GM19351 (cell line): ENCODE measurements around the gene CREBZF.

Source experiments
- ATAC-seq: cut with Tn5 transposase; IDR thresholded peaks from one replicate; pipeline ENCODE4 v1.9.1; 2021; ENCODE audit warnings: mild to moderate bottlenecking, moderate library complexity; ENCODE audit not compliant: unreplicated experiment

The CREBZF gene

GRCh38 chr11:85664615-85665481 lies at the start of gene CREBZF:
CREBZF (minus strand) TSS chr11:85665129; CDS start chr11:85664875, 254 bp downstream.
- ATAC-seq = peak; percentile 85

DNA sequence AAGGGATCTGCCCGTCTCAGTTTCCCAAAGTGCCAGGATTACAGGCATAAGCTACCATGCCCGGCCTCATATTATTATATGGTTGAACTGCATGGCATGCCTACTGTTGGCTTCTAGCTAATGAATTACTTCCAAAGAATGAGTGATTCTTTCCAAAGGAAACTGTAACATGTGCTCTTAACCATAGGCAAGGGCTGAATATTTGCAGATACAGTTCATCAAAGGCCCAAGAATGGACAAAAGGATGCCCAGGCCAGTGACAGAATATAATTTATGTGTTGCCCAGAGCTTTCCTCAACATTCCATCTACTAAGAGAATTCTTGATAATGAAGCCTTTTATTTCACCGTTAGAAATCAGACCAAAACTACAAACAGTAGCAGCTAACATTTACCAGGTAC lies 48.0 kb upstream of the CREBZF start:
- no peak for ATAC-seq

DNA sequence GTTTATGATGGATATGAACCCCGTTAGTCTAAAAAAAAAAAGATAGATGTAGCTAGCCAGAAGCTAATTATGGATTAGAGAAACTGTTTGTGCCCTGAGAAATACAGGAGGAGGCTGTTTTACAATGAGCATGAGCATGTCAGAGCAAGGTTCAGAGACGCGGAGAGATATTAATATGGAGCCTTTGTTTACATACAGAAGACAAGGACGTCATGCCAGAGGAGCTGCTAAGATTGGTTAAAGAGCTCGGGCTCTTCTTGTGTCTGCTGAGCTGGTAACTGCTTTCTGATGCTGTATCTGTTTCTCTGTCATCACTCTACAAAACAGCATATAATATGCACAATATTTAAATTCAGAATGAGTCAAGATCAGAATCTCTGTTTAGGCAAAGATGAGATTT lies 46.0 kb upstream of the CREBZF start:
- ATAC-seq = no peak

GRCh38 chr11:85709941-85710702 lies 45.2 kb upstream of the CREBZF start:
- no peak for ATAC-seq

DNA sequence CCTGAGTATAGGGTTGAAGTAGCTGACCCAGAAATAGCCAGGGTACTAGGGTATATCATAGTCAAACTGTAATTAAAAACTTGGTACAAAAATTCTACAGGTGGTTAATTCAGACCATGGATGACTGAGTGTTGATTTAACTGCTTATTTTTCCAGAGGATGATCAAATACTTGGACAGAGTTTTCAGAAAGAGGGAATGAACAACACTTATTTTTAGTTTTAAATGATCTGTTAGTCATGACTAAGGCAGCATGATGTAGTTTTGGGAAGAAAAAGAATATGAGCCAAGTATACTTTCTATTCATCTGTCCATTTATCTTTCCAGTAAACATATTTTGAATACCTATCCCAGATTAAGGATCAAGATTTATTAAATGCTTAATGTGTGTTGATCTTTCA lies 40.9 kb upstream of the CREBZF start:
- no peak for ATAC-seq

- ATAC-seq = no peak
These were observed 40.0 kb upstream of the CREBZF start for GRCh38 chr11:85704967-85705366.

DNA sequence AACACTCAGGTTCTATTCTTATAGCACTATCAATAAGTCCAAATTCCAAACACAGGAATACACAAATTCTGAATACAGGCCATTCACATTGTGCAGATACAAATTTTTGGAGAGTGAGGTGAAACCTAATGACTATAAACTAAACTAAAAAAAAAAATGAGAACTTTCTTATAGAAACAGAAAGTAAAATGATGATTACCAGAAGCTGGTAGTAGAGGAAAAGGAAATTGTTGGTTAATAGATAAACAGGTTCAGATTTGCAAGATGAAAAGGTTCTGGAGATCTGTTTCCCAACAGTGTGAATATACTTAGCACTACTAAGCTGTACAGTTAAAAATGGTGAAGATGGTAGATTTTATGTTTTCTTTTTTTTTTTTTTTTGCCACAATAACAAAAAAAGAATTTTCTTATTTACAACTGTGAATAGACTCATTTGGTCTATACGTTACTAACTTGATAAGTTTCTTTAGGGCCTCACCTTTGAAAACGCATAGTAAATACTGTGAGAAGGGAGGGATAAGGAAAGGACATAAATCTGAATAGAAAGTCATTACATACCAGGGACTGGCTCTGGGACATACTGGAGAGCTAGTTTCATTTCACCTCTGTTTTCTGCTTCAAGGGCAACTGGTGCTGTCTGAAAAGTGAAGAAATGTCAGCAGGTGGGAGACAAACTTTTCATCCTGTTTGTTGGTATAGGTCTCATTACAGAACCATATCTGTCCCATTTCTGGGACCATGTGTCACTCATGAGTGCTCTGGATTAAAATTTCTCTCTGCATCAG lies 35.2 kb upstream of the CREBZF start:
- peak; percentile 85 for ATAC-seq

DNA sequence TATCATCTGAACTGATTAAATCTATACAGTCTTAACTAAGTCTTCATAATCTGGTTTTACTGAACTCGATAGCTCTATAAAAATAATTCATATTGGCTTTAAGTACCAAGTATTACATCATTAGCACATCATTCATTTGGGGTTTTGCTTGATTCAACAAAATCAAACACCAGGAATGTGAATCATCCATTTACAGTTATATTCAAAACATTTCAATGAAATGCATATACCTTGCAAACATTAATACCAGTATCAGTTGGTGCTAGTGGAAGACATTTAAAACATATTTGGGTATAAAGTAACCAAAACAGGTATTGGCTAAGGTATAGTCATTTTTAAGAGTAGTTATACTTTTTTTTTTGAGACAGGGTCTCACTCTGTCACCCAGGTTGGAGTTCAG lies 33.3 kb upstream of the CREBZF start:
- no peak for ATAC-seq

DNA sequence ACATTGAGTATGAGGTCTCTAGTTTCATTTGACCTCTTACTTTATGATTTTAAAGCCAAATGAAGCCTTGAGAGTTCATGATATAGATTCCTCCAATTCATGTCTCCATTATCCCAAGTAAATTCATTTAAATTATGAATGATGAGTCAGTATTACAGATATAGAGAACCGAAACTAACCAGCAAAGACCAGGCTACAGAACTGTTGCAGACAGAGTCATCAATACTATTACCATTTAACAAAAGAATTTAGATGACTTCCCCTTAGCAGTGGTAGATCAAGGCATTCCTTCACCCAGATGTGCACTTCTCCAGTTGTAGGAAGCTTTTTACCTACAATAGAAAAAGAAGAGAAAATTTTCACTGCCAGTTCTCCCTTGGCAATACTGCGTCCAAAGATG lies 32.8 kb upstream of the CREBZF start:
- ATAC-seq = no peak

DNA sequence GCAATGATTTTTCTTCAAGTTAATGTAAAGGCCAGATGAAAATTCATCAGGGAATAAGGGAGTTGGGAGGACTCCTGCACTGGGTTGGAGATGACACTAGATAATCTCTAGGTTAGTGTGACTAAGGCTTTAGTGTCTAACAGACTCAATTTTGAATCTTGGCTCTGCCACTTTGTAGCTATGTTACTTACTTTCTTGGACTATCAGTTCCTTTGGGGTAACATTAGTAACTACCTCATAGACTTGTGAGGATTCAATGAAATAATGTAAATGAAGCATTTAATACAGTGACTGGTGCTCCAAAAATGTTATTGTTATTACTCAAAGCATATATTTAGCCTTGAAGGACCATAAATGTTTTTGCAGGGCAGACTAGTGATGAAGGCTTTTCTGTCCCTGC lies 30.6 kb upstream of the CREBZF start:
- ATAC-seq = no peak

- ATAC-seq = peak; percentile 55
These were observed 29.6 kb upstream of the CREBZF start for GRCh38 chr11:85694385-85694980.

DNA sequence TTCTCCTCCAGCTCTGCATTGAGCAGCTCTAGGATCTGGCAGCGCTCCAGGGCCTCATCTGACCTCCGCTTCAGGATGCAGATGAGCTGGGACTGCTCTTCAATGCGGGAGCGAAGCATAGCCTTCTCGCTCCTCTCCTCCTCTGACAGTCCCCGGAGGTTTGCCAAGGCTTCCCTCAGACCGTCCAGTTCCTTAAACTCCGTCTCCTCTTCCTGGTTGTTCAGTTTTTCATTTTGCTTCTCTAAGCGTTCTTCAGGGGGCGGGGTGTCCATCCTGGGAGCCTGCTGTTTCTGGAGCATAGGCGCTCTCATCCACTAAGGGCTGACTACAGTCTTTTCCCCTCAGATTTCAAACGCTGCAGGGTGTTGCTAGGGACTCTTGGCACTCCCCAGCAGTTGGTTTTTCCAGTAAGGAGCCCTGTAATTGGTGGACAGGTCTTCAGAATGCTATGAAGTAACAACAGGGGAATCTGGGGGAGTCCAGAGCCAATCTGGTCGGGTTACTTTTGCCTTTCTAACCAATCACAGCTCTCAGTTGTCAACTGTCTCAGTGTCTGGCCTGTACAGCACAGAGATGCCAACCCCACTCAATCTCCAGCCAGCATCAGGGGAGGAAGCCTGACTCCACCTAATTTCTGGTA lies 21.0 kb upstream of the CREBZF start, which contains the start of gene CCDC89:
CCDC89 (minus strand) TSS at position 376 of the 640 bp plus-strand sequence; CDS start at position 311, 65 bp downstream.
- ATAC-seq = no peak

DNA sequence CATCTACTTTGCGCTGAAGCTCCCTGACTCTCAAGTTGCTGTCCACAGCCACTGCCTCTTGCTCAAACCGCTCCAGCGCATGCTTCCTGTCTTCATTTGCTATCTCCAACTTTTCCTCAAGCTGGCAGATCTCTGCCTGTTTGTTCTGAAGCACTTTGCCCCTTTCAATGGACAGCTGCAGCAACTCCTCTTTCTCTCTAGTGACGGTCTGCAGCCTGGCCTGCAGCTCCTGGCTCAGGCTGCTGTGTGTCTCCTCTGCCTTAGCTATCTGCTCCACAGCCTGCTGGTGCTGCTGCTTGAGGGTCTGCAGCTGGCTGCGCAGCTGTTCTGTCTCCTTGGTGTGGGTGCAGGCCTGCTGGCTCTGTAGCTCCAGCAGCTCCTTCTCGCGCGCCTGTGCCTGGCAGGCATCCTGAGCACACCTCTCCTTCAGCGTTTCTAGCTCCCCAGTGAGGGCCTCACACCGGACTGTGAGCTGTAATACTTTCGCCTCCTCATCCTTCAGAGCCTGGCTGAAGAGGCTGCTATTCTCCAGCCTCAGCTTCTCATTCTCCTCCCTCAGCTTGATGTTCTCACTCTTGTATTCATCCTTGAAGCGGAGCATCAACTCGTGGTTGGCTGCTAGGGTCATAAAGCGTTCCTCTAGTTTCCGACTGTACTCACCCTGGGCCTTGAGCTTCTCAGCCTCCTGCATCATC lies 20.3 kb upstream of the CREBZF start:
- ATAC-seq = no peak

DNA sequence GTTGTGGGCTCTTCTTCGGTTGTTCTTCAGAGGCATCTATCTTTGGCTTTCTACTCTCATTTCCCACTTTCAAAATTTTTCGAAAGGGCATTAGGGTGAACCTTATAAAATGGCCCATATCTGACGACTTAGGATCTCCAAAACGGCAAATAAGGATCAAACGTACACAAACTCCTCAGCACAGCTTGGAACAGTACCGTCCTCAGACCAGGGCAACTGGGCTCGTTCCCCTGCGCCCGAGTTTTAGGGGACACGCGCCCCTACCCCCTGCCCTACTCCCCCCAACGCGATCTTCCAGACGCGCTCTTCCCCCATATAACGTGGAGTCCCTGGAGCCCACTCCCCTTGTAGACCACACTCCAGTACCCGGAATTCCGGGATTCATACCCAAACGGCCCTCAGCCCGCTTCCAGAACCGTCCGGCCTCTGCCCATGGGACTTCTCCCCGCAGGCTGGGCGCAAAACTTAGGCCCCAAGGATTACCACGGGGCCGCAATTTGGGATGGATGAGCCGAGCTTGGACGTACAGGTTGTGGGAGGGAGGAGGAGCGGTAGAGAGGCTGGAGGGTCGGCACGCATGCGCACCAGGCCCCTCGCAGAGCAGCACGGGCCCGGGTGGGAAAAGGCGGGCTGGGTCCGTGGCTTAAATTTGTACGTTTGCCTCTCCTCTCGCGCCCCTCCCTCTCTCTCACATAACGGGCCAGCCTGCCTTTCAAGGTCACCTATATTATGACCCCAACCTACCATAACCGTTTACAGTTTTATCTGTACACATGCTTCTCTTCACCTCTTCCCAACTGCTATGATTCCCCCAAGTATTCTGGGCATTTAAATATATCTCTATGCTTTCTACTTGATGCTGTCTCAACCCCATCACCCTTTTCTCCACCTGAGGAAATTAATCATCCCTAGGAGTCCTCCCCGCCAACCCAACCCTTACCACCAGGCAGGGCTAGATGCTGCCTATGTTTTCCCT lies 17.7 kb upstream of the CREBZF start:
- ATAC-seq = peak; percentile 75

- no peak for ATAC-seq
These were observed 16.0 kb upstream of the CREBZF start for GRCh38 chr11:85680897-85681296.

DNA sequence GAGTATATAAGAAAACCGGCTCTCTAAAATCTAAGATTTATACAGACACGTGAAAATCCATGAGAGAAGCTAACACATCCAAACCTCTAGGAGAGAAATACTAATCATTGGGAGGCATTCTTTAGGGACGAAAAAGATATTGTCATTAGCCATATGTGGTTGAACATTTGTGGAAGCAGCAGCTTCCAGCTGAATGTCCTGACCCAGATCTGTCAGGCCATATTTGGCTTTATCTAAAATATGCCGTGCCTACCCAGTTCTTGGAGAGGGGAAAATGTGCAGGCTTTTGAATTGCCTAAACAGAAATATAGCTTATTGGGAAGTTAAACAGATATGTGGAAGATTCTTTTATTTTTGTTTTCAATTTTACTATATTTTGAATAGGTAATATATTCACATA lies 14.6 kb upstream of the CREBZF start:
- ATAC-seq = no peak

- no peak for ATAC-seq
These were observed 8.5 kb upstream of the CREBZF start for GRCh38 chr11:85673393-85673792.

DNA sequence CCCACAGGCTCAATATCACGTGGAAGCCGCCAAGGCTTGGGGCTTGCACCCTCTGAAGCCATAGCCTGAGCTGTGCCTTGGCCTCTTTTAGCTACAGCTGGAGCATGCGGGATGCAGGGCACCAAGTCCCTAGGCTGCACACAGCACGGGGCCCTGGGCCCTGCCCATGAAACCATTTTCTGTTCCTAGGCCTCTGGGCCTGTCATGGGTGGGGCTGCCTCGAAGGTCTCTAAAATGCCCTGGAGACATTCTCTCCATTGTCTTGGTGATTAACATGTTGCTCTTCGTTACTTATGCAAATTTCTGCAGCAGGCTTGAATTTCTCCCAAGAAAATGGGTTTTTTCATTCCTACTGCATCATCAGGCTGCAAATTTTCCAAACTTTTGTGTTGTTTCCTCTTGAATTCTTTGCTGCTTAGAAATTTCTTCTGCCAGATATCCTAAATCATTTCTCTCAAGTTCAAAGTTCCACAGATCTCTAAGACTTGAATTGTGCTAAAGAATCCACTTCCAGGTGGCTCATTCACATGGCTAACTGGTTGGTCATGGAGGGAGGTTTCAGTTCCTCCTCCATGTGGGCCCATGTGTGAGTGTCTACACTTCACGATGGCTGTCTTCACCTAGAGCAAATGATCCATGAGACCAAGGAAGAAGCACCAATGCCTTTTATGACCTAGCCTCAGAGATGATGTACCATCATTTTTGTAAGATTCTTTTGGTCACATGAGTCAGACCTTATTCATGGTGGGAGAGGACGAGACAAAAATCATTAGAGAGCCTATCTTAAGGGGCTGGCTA lies 7.4 kb upstream of the CREBZF start:
- no peak for ATAC-seq
